Measurements from ENCODE around the gene DOHH. TPM values are rescaled to one million over a fixed set of nuclear protein-coding genes. Genes with fewer than 3 reads are reported as not detected.

The DOHH gene
- total RNA-seq, 1 donor from 2014 or later, result 11.8 TPM

GRCh38 chr19:3481241-3482090 is 19.0 kb downstream of the DOHH start:
- no peak for DNase-seq (ENCODE audit: low spot score in 2 of 2)
- no peak for FAIRE-seq

DNA sequence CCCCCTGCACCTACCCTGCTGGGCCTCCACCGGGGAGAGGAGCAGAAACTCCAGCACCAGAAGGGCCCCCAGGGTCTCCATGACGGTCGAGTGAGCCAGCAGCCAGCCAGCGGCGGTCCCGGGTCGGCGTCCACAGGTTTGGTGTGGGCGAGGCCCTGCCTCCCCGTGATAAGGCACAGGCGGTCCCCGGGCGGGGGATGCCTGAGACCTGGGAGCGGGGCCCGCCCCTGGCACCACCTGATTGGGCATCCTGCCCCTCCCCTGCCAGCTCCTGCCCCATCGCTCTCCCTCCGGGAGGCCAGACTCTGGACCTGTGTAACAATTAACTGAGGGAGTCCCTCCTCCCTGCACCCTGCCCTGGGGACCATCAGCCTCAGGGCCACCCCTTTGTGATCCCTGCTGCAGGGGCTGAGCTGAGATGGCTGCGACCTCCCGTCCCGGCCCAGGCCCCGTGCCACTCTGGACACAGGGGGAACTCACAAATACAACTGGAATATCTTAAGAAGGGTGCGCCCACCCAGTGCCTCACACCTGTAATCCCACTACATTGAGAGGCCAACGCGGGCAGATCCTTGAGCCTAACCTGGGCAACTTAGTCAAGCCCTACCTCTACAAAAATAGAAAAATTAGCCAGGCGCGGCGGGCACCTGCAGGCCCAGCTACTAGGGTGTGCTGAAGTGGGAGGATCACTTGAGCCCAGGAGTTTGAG is 19.9 kb downstream of the DOHH start, which contains the start of gene SMIM24:
Gene SMIM24, minus strand, starts transcription at position 143 of the 709 bp plus-strand sequence. Its CDS starts 62 bp downstream, at position 81.
- no peak for FAIRE-seq
- no peak for DNase-seq (ENCODE audit: low spot score in 2 of 2)

GRCh38 chr19:3479834-3480215 is 20.6 kb downstream of the DOHH start:
- DNase-seq (ENCODE audit: low spot score in 2 of 2), result no peak
- FAIRE-seq, result no peak

GRCh38 chr19:3479177-3479833 is 21.2 kb downstream of the DOHH start:
- no peak for DNase-seq (ENCODE audit: low spot score in 2 of 2)
- no peak for FAIRE-seq

DNA sequence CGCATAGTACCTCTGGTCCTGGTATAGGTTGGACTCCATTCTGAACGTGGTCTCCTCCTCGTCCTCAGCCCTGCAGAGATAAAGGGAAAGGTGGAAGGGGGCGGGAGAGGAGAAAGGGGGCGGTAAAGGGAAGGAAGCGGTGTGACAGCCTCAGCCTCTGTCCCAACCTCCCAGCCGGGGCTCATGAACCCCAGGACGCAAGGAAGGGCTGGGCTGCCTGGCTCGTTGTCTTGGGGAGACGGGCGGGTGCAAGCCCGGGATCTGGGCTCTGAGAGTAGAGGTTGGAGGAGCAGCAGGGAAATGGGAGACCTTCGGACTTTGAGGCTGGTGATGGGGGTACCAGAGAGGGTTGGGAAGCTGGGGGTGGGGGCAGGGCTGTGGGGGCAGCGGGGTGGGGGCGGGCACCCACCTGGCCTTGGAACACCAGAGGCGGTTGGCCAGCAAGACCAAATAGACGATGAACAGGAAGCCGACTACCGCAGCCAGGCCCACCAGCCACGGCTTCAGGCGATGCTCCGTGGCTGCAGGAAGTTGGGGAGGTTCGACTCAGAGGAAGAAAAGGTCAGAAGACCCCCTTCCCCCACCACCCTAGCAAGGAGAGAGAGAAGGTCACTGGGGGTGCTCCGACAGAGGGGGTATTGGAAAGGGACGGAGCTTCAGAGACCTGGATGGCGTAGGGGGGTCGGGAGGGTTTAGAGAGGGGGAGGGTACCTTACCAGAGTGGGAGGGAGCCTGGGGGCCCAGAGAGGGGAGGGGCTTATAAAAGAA is 21.9 kb downstream of the DOHH start:
- no peak for FAIRE-seq
- no peak for DNase-seq (ENCODE audit: low spot score in 2 of 2)

- FAIRE-seq, result no peak
- no peak for DNase-seq (ENCODE audit: low spot score in 2 of 2)
These were observed 22.5 kb downstream of the DOHH start for GRCh38 chr19:3477951-3478350.

DNA sequence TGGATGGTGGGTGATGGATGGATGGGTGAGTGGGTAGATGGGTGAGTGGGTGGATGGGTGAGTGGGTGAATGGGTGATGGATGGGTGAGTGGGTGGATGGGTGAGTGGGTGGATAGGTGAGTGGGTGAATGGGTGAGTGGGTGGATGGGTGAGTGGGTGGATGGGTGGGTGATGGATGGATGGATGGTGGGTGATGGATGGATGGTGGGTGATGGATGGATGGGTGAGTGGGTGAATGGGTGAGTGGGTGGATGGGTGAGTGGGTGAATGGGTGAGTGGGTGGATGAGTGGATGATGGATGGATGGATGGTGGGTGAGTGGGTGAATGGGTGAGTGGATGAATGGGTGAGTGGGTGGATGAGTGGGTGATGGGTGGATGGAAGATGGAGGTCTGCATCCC is 23.0 kb downstream of the DOHH start:
- no peak for DNase-seq (ENCODE audit: low spot score in 2 of 2)
- no peak for FAIRE-seq

DNA sequence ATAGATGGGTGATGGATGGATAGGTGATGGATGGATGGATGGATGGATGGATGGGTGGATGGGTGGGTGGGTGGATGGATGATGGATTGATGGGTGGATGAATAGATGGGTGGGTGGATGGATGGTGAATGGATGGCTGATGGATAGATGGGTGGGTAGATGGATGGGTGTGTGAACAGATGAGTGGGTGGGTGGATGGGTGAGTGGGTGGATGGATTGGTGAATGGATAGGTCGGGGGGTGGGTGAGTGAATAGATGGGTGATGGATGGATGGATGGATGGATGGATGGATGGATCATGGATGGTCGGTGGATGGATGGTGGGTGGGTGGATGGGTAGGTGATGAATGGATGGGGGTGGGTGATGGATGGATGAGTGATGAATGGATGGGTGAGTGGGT is 23.6 kb downstream of the DOHH start:
- no peak for FAIRE-seq
- no peak for DNase-seq (ENCODE audit: low spot score in 2 of 2)

DNA sequence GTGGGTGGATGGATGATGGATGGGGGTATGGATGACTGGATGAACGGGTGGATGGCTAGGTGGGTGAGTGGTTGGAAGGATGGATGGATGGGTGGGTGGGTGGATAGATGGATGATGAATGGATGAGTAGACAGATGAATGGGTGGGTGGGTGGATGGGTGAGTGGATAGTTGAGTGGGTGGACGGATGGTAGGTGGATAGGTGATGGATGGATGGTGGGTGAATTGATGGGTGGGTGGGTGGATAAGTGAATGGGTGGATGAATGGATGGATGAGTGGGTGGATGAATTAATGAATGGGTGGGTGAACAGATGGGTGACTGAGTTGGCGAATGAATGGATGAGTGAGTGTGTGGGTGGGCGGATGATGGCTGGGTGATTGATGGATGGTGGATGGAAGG is 25.0 kb downstream of the DOHH start:
- DNase-seq (ENCODE audit: low spot score in 2 of 2) (no peak), FAIRE-seq (no peak)

DNA sequence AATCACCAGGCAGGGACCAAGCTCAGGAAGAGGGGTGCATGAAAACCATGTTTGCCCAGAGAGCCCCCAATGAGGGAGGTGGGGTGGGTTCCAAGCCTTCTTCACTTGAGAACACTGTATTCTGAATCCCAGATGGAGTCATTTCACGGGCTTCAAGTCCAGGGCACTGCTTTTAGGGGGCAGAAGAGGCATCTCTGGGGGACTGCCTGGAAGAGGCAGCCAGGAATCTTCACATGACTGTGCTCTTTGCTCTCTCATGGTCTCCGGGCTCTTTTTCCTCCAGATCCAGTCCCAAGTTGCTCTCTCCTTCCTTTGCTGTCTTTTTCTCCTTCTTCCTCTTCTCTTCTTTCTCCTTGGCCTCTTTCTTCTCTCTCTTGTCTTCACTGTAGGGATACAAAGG is 25.9 kb downstream of the DOHH start:
- DNase-seq (ENCODE audit: low spot score in 2 of 2) (no peak), FAIRE-seq (no peak)

GRCh38 chr19:3474010-3474409 is 26.5 kb downstream of the DOHH start:
- DNase-seq (ENCODE audit: low spot score in 2 of 2) (no peak), FAIRE-seq (no peak)

GRCh38 chr19:3471954-3472655 is 28.4 kb downstream of the DOHH start:
- FAIRE-seq (no peak), DNase-seq (ENCODE audit: low spot score in 2 of 2) (peak in 1 of 2 donors; percentile 57)

- DNase-seq (ENCODE audit: low spot score in 2 of 2) (no peak), FAIRE-seq (no peak)
These were observed 29.9 kb downstream of the DOHH start for GRCh38 chr19:3470500-3471128.

- no peak for DNase-seq (ENCODE audit: low spot score in 2 of 2)
- FAIRE-seq, result no peak
These were observed 30.6 kb downstream of the DOHH start for GRCh38 chr19:3469638-3470499.

GRCh38 chr19:3468211-3468610 is 32.3 kb downstream of the DOHH start:
- FAIRE-seq (no peak), DNase-seq (ENCODE audit: low spot score in 2 of 2) (no peak)

DNA sequence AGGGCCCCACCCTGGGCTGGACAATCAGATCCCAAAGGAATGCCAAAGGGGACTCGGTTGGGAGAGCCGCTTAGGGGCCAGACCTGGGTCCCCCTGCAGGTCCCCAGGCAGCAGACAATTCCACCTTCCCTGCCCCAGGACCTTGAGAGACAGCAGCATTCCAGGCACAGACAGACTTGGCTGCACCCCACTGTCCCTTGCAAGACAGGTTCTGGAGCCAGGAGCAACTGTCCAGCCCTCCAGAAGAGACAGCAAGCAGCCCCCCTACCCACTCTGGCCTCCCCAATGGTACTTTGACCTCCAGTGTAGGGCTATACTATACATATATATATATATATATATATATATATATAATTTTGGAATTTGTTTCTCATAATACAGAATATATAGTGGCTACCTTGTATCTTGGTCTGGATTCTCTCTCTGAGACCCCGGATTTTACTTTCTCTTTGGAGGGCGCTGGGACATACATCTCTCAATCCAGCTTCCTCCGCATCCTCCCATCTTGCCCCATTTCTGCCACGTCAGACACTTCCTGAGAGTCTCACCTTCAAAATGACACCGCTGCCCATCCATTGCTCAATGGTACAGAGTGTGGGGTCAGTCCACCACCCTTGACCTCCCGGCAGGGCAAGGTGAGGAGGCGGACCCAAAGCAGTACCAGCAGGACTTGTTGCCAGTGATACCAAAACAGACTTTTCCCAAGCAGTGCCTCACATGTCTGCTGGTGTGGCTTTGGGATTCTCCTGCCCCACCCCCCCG is 32.9 kb downstream of the DOHH start:
- no peak for DNase-seq (ENCODE audit: low spot score in 2 of 2)
- no peak for FAIRE-seq

DNA sequence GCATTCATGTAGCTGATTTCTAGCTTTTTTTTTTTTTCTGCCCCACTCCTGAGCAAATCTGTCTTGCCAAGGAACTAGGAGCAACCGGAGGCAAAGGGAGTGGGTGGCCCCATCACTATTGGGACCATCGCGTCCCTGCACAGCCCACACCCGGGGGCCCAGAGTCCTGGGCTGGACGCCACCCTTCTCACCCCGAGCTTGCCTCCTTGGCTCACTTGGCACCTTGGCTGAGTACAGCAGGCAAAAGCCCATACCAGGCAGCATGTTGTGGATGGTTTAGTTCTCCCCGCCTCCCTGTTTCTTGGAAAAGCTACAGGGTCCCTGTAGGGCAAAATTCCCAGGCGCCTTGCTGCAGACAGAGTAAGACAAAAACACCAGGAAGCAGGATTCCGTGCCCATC is 33.8 kb downstream of the DOHH start:
- DNase-seq (ENCODE audit: low spot score in 2 of 2) (no peak), FAIRE-seq (no peak)

- FAIRE-seq (no peak), DNase-seq (ENCODE audit: low spot score in 2 of 2) (no peak)
These were observed 34.9 kb downstream of the DOHH start for GRCh38 chr19:3465552-3465951.
